ENCODE measurements around the gene PM20D2. TPM values are rescaled to one million over a fixed set of nuclear protein-coding genes. Genes with fewer than 3 reads are reported as not detected.

PM20D2 gene
- total and polyA plus RNA-seq, 2 experiments from 2014 or later, result 4.4 to 10.2 TPM

GRCh38 chr6:89214197-89214596, 68.3 kb downstream of the PM20D2 start:
- Histone ChIP-seq H2AFZ (no peak overlapping the region), H3K4me2 (no peak overlapping the region), H3F3A (replicated peaks; ENCODE audit: low read depth) (no peaks in the 10 kb centered on the region), H3K79me2 (replicated peaks; ENCODE audit: insufficient read depth) (no peaks in the 10 kb centered on the region), H4K20me1 (replicated peaks; ENCODE audit: insufficient read depth) (no peaks in the 10 kb centered on the region), H3K4me1 (ENCODE audit: insufficient read depth) (peaks cover 37% of the 10 kb centered on the region), H3K4me3 (no peak overlapping the region), H3K36me3 (ENCODE audit: insufficient read depth) (no peaks in the 10 kb centered on the region), H3K27ac (ENCODE audit: low read depth) (no peak overlapping the region), H3K27me3 (ENCODE audit: insufficient read depth) (no peaks in the 10 kb centered on the region), H3K9me2 (ENCODE audit: insufficient read depth) (no peaks in the 10 kb centered on the region; the same call in 1 of the 2 replicates)
- Mint-ChIP-seq H3K4me3 (no peak overlapping the region), H3K36me3 (ENCODE audit: low read depth) (no peaks in the 10 kb centered on the region; the same call in 2 of the 3 replicates), H3K9me3 (no peaks in the 10 kb centered on the region), H3K27ac (no peak overlapping the region), H3K4me1 (peaks cover 42% of the 10 kb centered on the region), H3K27me3 (ENCODE audit: insufficient read depth, low read depth, poor library complexity) (peaks cover 5% of the 10 kb centered on the region)
- no peak for ATAC-seq
- no peak for TF ChIP-seq ETS1 (IDR thresholded peaks at IDR 0.05)
- no peak for TF ChIP-seq ZNF331 (CRISPR knock-in tag; IDR thresholded peaks at IDR 0.05; ENCODE audit: low read depth)
- no peak for TF ChIP-seq ZNF114 (CRISPR knock-in tag; IDR thresholded peaks at IDR 0.05)
- TF ChIP-seq NANOG (IDR thresholded peaks at IDR 0.05; ENCODE audit: borderline replicate concordance), result no peak
- TF ChIP-seq, protein P1, sequence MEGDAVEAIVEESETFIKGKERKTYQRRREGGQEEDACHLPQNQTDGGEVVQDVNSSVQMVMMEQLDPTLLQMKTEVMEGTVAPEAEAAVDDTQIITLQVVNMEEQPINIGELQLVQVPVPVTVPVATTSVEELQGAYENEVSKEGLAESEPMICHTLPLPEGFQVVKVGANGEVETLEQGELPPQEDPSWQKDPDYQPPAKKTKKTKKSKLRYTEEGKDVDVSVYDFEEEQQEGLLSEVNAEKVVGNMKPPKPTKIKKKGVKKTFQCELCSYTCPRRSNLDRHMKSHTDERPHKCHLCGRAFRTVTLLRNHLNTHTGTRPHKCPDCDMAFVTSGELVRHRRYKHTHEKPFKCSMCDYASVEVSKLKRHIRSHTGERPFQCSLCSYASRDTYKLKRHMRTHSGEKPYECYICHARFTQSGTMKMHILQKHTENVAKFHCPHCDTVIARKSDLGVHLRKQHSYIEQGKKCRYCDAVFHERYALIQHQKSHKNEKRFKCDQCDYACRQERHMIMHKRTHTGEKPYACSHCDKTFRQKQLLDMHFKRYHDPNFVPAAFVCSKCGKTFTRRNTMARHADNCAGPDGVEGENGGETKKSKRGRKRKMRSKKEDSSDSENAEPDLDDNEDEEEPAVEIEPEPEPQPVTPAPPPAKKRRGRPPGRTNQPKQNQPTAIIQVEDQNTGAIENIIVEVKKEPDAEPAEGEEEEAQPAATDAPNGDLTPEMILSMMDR (conservative IDR thresholded peaks at IDR 0.05; ENCODE audit: low read depth in 2 of 2), result no peak
- DNase-seq (ENCODE audit: low spot score), result no peak

Other genes starting within 250 kb of the PM20D2 start
- 29.2 and 30.7 TPM in 2 replicates for gene RNGTT, start 182.4 kb upstream of the PM20D2 start, total RNA-seq (2014; rRNA removed; shearing (Covaris generic))
- gene RNGTT, start 182.4 kb upstream of the PM20D2 start, polyA plus RNA-seq (2016; fragmentation: Nextera tagmentation; extraction: Ambion mirVana), result 10.8 and 11.2 TPM in 2 replicates
- gene PNRC1, start 65.3 kb upstream of the PM20D2 start, total RNA-seq (2014; rRNA removed; shearing (Covaris generic)), result 38.6 and 40.7 TPM in 2 replicates
- 33.7 and 35.0 TPM in 2 replicates for gene PNRC1, start 65.3 kb upstream of the PM20D2 start, polyA plus RNA-seq (2016; fragmentation: Nextera tagmentation; extraction: Ambion mirVana)
- gene SRSF12, start 28.0 kb upstream of the PM20D2 start, total RNA-seq (2014; rRNA removed; shearing (Covaris generic)), result 2.6 and 3.6 TPM in 2 replicates
- 2.3 and 3.6 TPM in 2 replicates for gene SRSF12, start 28.0 kb upstream of the PM20D2 start, polyA plus RNA-seq (2016; fragmentation: Nextera tagmentation; extraction: Ambion mirVana)
- gene GABRR1, start 71.3 kb downstream of the PM20D2 start, total RNA-seq (2014; rRNA removed; shearing (Covaris generic)), result 0.14 and 0.16 TPM in 2 replicates
- 0.12 and 0.37 TPM in 2 replicates for gene GABRR1, start 71.3 kb downstream of the PM20D2 start, polyA plus RNA-seq (2016; fragmentation: Nextera tagmentation; extraction: Ambion mirVana)
- 0.39 TPM in 1 of 2 replicates, not detected in the other for gene GABRR2, start 169.2 kb downstream of the PM20D2 start, total RNA-seq (2014; rRNA removed; shearing (Covaris generic))
- not detected in 2 replicates for gene GABRR2, start 169.2 kb downstream of the PM20D2 start, polyA plus RNA-seq (2016; fragmentation: Nextera tagmentation; extraction: Ambion mirVana)
- 10.3 and 13.1 TPM in 2 replicates for gene UBE2J1, start 206.7 kb downstream of the PM20D2 start, total RNA-seq (2014; rRNA removed; shearing (Covaris generic))
- 6.4 and 7.5 TPM in 2 replicates for gene UBE2J1, start 206.7 kb downstream of the PM20D2 start, polyA plus RNA-seq (2016; fragmentation: Nextera tagmentation; extraction: Ambion mirVana)

Measured in GM23338 (cell line).